IMR-90 (cell line): ENCODE measurements around the gene TBXAS1.

ENCODE experiments used
- MAFK ChIP-seq: IDR thresholded peaks from 2 replicates; pipeline ENCODE4 v1.6.1; 2012; ENCODE audit warnings: low read depth, low read length, improper control_type of control experiment
- POLR2A ChIP-seq: IDR thresholded peaks from 2 replicates; pipeline ENCODE4 v1.6.1; 2012; ENCODE audit warnings: mild to moderate bottlenecking, low read depth, low read length
- RFX5 ChIP-seq: IDR thresholded peaks from 2 replicates; pipeline ENCODE4 v1.8.0; 2012; ENCODE audit warnings: low read depth, mild to moderate bottlenecking, low read length, moderate library complexity
- TF ChIP-seq, protein P1 (sequence below): conservative IDR thresholded peaks from 2 replicates; pipeline ENCODE4 v1.5.1; 2012; ENCODE audit warnings: mild to moderate bottlenecking, low read depth, low read length, improper control_type of control experiment

DNA sequence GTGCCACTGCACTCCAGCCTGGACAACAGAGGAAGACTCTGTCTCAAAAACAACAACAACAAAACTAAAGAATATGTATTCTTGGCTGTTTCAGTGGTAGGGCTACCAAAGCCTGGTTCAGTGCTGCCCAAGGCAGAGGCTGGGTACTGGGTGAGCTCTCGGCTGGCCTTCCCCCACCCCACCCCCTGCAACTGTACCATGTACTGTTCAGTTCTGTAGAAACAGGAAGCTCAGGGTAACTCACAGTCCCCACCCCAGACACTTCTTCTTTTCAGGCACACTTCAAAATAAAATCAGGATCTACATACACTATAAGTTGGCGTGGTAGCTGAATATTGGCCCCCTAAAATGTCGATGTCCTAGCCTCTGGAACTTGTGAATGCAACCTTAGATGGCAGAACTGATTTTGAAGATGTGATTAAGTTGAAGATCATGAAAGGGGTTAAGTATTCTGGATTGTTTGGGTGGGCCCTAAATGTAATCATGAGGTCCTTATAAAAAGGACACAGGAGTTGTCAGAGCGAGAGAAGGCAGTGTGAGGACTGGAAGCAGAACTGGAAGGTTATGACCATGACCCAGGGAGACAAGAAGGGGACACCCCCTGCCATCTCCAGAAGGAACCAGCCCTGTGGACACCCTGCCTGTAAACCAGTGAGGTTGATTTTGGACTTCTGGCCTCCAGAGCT lies 31.2 kb downstream of the TBXAS1 start:
- TF ChIP-seq POLR2A, result no peak
- TF ChIP-seq, protein P1, sequence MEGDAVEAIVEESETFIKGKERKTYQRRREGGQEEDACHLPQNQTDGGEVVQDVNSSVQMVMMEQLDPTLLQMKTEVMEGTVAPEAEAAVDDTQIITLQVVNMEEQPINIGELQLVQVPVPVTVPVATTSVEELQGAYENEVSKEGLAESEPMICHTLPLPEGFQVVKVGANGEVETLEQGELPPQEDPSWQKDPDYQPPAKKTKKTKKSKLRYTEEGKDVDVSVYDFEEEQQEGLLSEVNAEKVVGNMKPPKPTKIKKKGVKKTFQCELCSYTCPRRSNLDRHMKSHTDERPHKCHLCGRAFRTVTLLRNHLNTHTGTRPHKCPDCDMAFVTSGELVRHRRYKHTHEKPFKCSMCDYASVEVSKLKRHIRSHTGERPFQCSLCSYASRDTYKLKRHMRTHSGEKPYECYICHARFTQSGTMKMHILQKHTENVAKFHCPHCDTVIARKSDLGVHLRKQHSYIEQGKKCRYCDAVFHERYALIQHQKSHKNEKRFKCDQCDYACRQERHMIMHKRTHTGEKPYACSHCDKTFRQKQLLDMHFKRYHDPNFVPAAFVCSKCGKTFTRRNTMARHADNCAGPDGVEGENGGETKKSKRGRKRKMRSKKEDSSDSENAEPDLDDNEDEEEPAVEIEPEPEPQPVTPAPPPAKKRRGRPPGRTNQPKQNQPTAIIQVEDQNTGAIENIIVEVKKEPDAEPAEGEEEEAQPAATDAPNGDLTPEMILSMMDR, result no peak
- TF ChIP-seq MAFK, result no peak
- TF ChIP-seq RFX5, result no peak
